Nephron progenitor cell (in vitro differentiated cells): ENCODE measurements around the gene MAN1A2.

Experiments
- DNase-seq: peaks from one replicate; pipeline ENCODE4 v3.0.0; 2021
- H3K27ac Mint-ChIP-seq: 2 replicates; pipeline ENCODE4 v1.8.0; 2021; ENCODE audit warnings: mild to moderate bottlenecking, moderate library complexity, mixed read lengths
- H3K27me3 Mint-ChIP-seq: 2 replicates; pipeline ENCODE4 v1.8.0; 2021; ENCODE audit warnings: mild to moderate bottlenecking, low read depth, mixed read lengths; ENCODE audit not compliant: poor library complexity
- H3K36me3 Mint-ChIP-seq: 2 replicates; pipeline ENCODE4 v1.8.0; 2021; ENCODE audit warnings: low read depth, mixed read lengths
- H3K4me1 Mint-ChIP-seq: 2 replicates; pipeline ENCODE4 v1.8.0; 2021; ENCODE audit warnings: mixed read lengths
- H3K4me3 Mint-ChIP-seq: 2 replicates; pipeline ENCODE4 v1.8.0; 2021; ENCODE audit warnings: mild to moderate bottlenecking, moderate library complexity, mixed read lengths
- H3K9me3 Mint-ChIP-seq: 2 replicates; pipeline ENCODE4 v1.8.0; 2021; ENCODE audit warnings: mild to moderate bottlenecking, moderate library complexity, mixed read lengths
- CTCF ChIP-seq: fragments of 200-600 bp; sonication (generic); IDR thresholded peaks from 2 replicates; pipeline ENCODE4 v1.5.0; 2021; ENCODE audit warnings: antibody characterized with exemption

Gene MAN1A2

GRCh38 chr1:117479086-117479485 lies 111.8 kb downstream of the MAN1A2 start:
- Mint-ChIP-seq H3K27ac (no peak overlapping the region), H3K9me3 (peaks cover 34% of the 10 kb centered on the region), H3K36me3 (peaks cover 71% of the 10 kb centered on the region), H3K27me3 (peaks cover 3% of the 10 kb centered on the region), H3K4me3 (no peak overlapping the region), H3K4me1 (no peaks in the 10 kb centered on the region)
- no peak for TF ChIP-seq CTCF
- DNase-seq = no peak

GRCh38 chr1:117481410-117481809 lies 114.2 kb downstream of the MAN1A2 start:
- Mint-ChIP-seq H3K36me3 (peaks cover 52% of the 10 kb centered on the region), H3K27ac (no peak overlapping the region), H3K4me1 (no peaks in the 10 kb centered on the region), H3K4me3 (no peak overlapping the region), H3K27me3 (no peaks in the 10 kb centered on the region), H3K9me3 (peaks cover 16% of the 10 kb centered on the region)
- DNase-seq = no peak
- TF ChIP-seq CTCF = no peak

- TF ChIP-seq CTCF = no peak
- Mint-ChIP-seq H3K27ac (no peak overlapping the region), H3K9me3 (no peaks in the 10 kb centered on the region), H3K4me1 (no peaks in the 10 kb centered on the region), H3K36me3 (no peaks in the 10 kb centered on the region), H3K4me3 (no peak overlapping the region), H3K27me3 (no peaks in the 10 kb centered on the region)
- no peak for DNase-seq
Observed at GRCh38 chr1:117493906-117494305, 126.7 kb downstream of the MAN1A2 start.

- H3K9me3 Mint-ChIP-seq = no peaks in the 10 kb centered on the region
Observed at GRCh38 chr1:117495068-117495467, 127.8 kb downstream of the MAN1A2 start.

GRCh38 chr1:117499071-117499470 lies 131.8 kb downstream of the MAN1A2 start:
- no peak overlapping the region for H3K4me3 Mint-ChIP-seq
- no peak overlapping the region for H3K27ac Mint-ChIP-seq
- H3K4me1 Mint-ChIP-seq = no peaks in the 10 kb centered on the region
- H3K27me3 Mint-ChIP-seq = no peaks in the 10 kb centered on the region
- DNase-seq = no peak
- H3K9me3 Mint-ChIP-seq = no peaks in the 10 kb centered on the region
- no peak for TF ChIP-seq CTCF
- H3K36me3 Mint-ChIP-seq = peaks cover 5% of the 10 kb centered on the region

More at GRCh38 chr1:117495068-117495467, 127.8 kb downstream of the MAN1A2 start:
- Mint-ChIP-seq H3K36me3 (no peaks in the 10 kb centered on the region), H3K27ac (no peak overlapping the region), H3K4me3 (no peak overlapping the region), H3K27me3 (no peaks in the 10 kb centered on the region), H3K4me1 (no peaks in the 10 kb centered on the region)
- TF ChIP-seq CTCF = no peak
- no peak for DNase-seq

GRCh38 chr1:117500584-117500983 lies 133.3 kb downstream of the MAN1A2 start:
- Mint-ChIP-seq H3K9me3 (no peaks in the 10 kb centered on the region), H3K27me3 (no peaks in the 10 kb centered on the region), H3K36me3 (peaks cover 10% of the 10 kb centered on the region), H3K27ac (peak overlapping the region; percentile 36), H3K4me1 (no peaks in the 10 kb centered on the region), H3K4me3 (no peak overlapping the region)
- DNase-seq = no peak
- no peak for TF ChIP-seq CTCF
